ENCODE data around the gene SHKBP1. TPM values are rescaled to one million over a fixed set of nuclear protein-coding genes. Genes with fewer than 3 reads are reported as not detected.
"Not testable (repeated sequence)": the region's sequence is repeated elsewhere in the genome, so short reads cannot be mapped to it uniquely, and the experiment has no call there.

The SHKBP1 gene
- total RNA-seq, 1 donor from 2014 or later: 56.3 TPM

DNA sequence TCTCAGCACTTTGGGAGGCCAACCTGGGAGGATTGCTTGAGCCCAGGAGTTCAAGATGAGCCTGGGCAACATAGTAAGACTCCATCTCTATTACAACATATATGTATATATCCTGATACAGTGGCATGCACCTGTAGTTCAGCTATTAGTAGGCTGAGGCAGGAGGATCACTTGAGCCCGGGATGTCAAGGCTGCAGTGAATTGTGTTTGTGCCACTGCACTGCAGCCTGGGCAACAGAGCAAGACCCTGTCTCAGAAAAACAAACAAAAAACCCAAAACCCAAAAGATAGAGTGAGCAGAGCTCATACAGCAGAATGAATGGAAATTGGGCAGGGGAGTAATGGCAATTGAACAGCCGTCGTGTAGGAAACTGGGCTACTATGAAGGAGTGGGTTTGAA lies 17.3 kb upstream of the SHKBP1 start:
- Mint-ChIP-seq H3K4me1 (ENCODE audit: low read depth, unreplicated experiment) (no peaks in the 10 kb centered on the region), H3K4me3 (ENCODE audit: unreplicated experiment) (no peak overlapping the region), H3K36me3 (ENCODE audit: low read depth, unreplicated experiment) (no peaks in the 10 kb centered on the region), H3K27ac (ENCODE audit: unreplicated experiment) (no peak overlapping the region), H3K9me3 (ENCODE audit: unreplicated experiment) (no peaks in the 10 kb centered on the region), H3K27me3 (ENCODE audit: low read depth, unreplicated experiment) (peaks cover 53% of the 10 kb centered on the region)
- no peak overlapping the region for H3K9ac ChIP-seq (ENCODE audit: low read length)
- TF ChIP-seq EZH2 (IDR thresholded peaks at IDR 0.05; ENCODE audit: insufficient read depth, low read length): no peak
- TF ChIP-seq, protein P1, sequence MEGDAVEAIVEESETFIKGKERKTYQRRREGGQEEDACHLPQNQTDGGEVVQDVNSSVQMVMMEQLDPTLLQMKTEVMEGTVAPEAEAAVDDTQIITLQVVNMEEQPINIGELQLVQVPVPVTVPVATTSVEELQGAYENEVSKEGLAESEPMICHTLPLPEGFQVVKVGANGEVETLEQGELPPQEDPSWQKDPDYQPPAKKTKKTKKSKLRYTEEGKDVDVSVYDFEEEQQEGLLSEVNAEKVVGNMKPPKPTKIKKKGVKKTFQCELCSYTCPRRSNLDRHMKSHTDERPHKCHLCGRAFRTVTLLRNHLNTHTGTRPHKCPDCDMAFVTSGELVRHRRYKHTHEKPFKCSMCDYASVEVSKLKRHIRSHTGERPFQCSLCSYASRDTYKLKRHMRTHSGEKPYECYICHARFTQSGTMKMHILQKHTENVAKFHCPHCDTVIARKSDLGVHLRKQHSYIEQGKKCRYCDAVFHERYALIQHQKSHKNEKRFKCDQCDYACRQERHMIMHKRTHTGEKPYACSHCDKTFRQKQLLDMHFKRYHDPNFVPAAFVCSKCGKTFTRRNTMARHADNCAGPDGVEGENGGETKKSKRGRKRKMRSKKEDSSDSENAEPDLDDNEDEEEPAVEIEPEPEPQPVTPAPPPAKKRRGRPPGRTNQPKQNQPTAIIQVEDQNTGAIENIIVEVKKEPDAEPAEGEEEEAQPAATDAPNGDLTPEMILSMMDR (IDR thresholded peaks at IDR 0.05; ENCODE audit: insufficient read depth, low read depth, low read length): no peak
- DNase-seq (ENCODE audit: low read depth) (no peak), FAIRE-seq (no peak)
- no peaks in the 10 kb centered on the region for H3K79me2 ChIP-seq (ENCODE audit: insufficient read depth, low read length)
- no peak overlapping the region for H3K27ac ChIP-seq (ENCODE audit: low read depth, low read length)
- no peak overlapping the region for H3K4me2 ChIP-seq (ENCODE audit: low read length)
- H4K20me1 ChIP-seq (ENCODE audit: insufficient read depth, low read length): no peaks in the 10 kb centered on the region
- H3K27me3 ChIP-seq (ENCODE audit: insufficient read depth, low read length): peaks cover 22% of the 10 kb centered on the region
- H3K36me3 ChIP-seq (ENCODE audit: insufficient read depth, low read length): no peaks in the 10 kb centered on the region
- H3K9me3 ChIP-seq (ENCODE audit: insufficient read depth, low read depth, low read length): no peaks in the 10 kb centered on the region
- no peak overlapping the region for H2AFZ ChIP-seq (ENCODE audit: low read depth, low read length)
- no peak overlapping the region for H3K4me3 ChIP-seq (ENCODE audit: insufficient read depth, low read depth, low read length)
- no peaks in the 10 kb centered on the region for H3K4me1 ChIP-seq (ENCODE audit: insufficient read depth, low read length)

DNA sequence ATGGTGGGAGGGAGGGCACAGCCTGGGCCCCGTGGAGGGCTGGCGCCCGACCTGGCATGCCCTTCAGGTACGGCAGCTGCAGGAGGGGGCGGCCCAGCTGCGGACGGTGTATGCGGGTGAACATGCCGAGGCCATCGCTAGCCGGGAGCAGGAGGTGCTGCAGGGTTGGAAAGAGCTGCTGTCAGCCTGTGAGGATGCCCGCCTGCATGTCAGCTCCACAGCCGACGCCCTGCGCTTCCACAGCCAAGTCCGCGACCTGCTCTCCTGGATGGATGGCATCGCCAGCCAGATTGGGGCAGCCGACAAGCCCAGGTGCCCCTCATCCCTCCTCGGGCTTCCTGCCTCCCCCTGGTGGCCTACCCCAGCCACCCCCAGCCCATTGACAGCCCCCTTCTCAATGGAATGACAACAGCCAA lies 16.6 kb upstream of the SHKBP1 start:
- TF ChIP-seq, protein P1 (IDR thresholded peaks at IDR 0.05; ENCODE audit: insufficient read depth, low read depth, low read length): no peak
- TF ChIP-seq EZH2 (IDR thresholded peaks at IDR 0.05; ENCODE audit: insufficient read depth, low read length): no peak
- H3K9me3 Mint-ChIP-seq (ENCODE audit: unreplicated experiment): no peaks in the 10 kb centered on the region
- no peaks in the 10 kb centered on the region for H3K4me1 ChIP-seq (ENCODE audit: insufficient read depth, low read length)
- no peak overlapping the region for H3K4me2 ChIP-seq (ENCODE audit: low read length)
- no peaks in the 10 kb centered on the region for H3K36me3 Mint-ChIP-seq (ENCODE audit: low read depth, unreplicated experiment)
- DNase-seq (ENCODE audit: low read depth) (no peak), FAIRE-seq (no peak)
- no peak overlapping the region for H3K27ac ChIP-seq (ENCODE audit: low read depth, low read length)
- no peaks in the 10 kb centered on the region for H3K36me3 ChIP-seq (ENCODE audit: insufficient read depth, low read length)
- H3K4me3 Mint-ChIP-seq (ENCODE audit: unreplicated experiment): no peak overlapping the region
- no peaks in the 10 kb centered on the region for H3K79me2 ChIP-seq (ENCODE audit: insufficient read depth, low read length)
- no peaks in the 10 kb centered on the region for H3K9me3 ChIP-seq (ENCODE audit: insufficient read depth, low read depth, low read length)
- peaks cover 18% of the 10 kb centered on the region for H3K27me3 ChIP-seq (ENCODE audit: insufficient read depth, low read length)
- no peaks in the 10 kb centered on the region for H3K4me1 Mint-ChIP-seq (ENCODE audit: low read depth, unreplicated experiment)
- no peak overlapping the region for H3K9ac ChIP-seq (ENCODE audit: low read length)
- H4K20me1 ChIP-seq (ENCODE audit: insufficient read depth, low read length): no peaks in the 10 kb centered on the region
- no peak overlapping the region for H3K27ac Mint-ChIP-seq (ENCODE audit: unreplicated experiment)
- no peak overlapping the region for H3K4me3 ChIP-seq (ENCODE audit: insufficient read depth, low read depth, low read length)
- no peak overlapping the region for H2AFZ ChIP-seq (ENCODE audit: low read depth, low read length)
- H3K27me3 Mint-ChIP-seq (ENCODE audit: low read depth, unreplicated experiment): peaks cover 52% of the 10 kb centered on the region

DNA sequence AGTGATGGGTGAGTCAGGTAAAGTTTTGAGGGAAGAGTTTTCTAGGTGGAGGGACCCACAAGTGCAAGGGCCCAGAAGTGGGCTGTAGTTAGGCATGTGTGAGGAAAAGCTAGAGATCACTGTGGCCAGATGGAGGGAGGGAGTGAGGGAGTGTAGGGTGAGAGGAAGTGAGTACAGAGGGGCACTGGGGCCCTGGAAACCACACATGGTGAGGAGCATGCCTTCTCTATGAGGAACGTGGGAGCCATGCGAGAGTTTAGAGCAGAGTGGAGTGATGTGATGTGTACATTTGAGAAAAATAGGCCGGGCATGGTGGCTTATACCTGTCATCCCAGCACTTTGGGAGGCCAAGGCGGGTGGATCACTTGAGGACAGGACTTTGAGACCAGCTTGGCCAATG lies 14.7 kb upstream of the SHKBP1 start:
- Mint-ChIP-seq H3K4me3 (ENCODE audit: unreplicated experiment) (no peak overlapping the region), H3K36me3 (ENCODE audit: low read depth, unreplicated experiment) (no peaks in the 10 kb centered on the region), H3K9me3 (ENCODE audit: unreplicated experiment) (no peaks in the 10 kb centered on the region), H3K27me3 (ENCODE audit: low read depth, unreplicated experiment) (peaks cover 47% of the 10 kb centered on the region), H3K4me1 (ENCODE audit: low read depth, unreplicated experiment) (no peaks in the 10 kb centered on the region), H3K27ac (ENCODE audit: unreplicated experiment) (no peak overlapping the region)
- H3K4me1 ChIP-seq (ENCODE audit: insufficient read depth, low read length): no peaks in the 10 kb centered on the region
- DNase-seq (ENCODE audit: low read depth) (no peak), FAIRE-seq (no peak)
- H3K4me2 ChIP-seq (ENCODE audit: low read length): no peak overlapping the region
- H4K20me1 ChIP-seq (ENCODE audit: insufficient read depth, low read length): no peaks in the 10 kb centered on the region
- no peak overlapping the region for H3K4me3 ChIP-seq (ENCODE audit: insufficient read depth, low read depth, low read length)
- no peaks in the 10 kb centered on the region for H3K36me3 ChIP-seq (ENCODE audit: insufficient read depth, low read length)
- H3K9ac ChIP-seq (ENCODE audit: low read length): no peak overlapping the region
- H3K79me2 ChIP-seq (ENCODE audit: insufficient read depth, low read length): no peaks in the 10 kb centered on the region
- no peak overlapping the region for H3K27ac ChIP-seq (ENCODE audit: low read depth, low read length)
- H3K9me3 ChIP-seq (ENCODE audit: insufficient read depth, low read depth, low read length): no peaks in the 10 kb centered on the region
- TF ChIP-seq, protein P1 (IDR thresholded peaks at IDR 0.05; ENCODE audit: insufficient read depth, low read depth, low read length): no peak
- TF ChIP-seq EZH2 (IDR thresholded peaks at IDR 0.05; ENCODE audit: insufficient read depth, low read length): no peak
- no peak overlapping the region for H2AFZ ChIP-seq (ENCODE audit: low read depth, low read length)
- H3K27me3 ChIP-seq (ENCODE audit: insufficient read depth, low read length): peaks cover 20% of the 10 kb centered on the region

- H3K36me3 ChIP-seq (ENCODE audit: insufficient read depth, low read length); H3K27ac Mint-ChIP-seq (ENCODE audit: unreplicated experiment); H3K79me2 ChIP-seq (ENCODE audit: insufficient read depth, low read length); FAIRE-seq; H3K4me1 ChIP-seq (ENCODE audit: insufficient read depth, low read length); H3K27ac ChIP-seq (ENCODE audit: low read depth, low read length); H3K9me3 Mint-ChIP-seq (ENCODE audit: unreplicated experiment); H3K9ac ChIP-seq (ENCODE audit: low read length); H3K9me3 ChIP-seq (ENCODE audit: insufficient read depth, low read depth, low read length); DNase-seq (ENCODE audit: low read depth); H3K4me2 ChIP-seq (ENCODE audit: low read length); H2AFZ ChIP-seq (ENCODE audit: low read depth, low read length); H3K36me3 Mint-ChIP-seq (ENCODE audit: low read depth, unreplicated experiment); H3K4me1 Mint-ChIP-seq (ENCODE audit: low read depth, unreplicated experiment); H3K4me3 ChIP-seq (ENCODE audit: insufficient read depth, low read depth, low read length); H4K20me1 ChIP-seq (ENCODE audit: insufficient read depth, low read length); H3K4me3 Mint-ChIP-seq (ENCODE audit: unreplicated experiment): not testable (repeated sequence)
- H3K27me3 ChIP-seq (ENCODE audit: insufficient read depth, low read length): peaks cover 32% of the 10 kb centered on the region
- peaks cover 51% of the 10 kb centered on the region for H3K27me3 Mint-ChIP-seq (ENCODE audit: low read depth, unreplicated experiment)
These were observed 12.1 kb upstream of the SHKBP1 start for GRCh38 chr19:40564535-40564934.

All from astrocyte (in vitro differentiated cells and primary cell).